NB4 (cell line): ENCODE results near the gene BTG1.

Experiments
- MYC ChIP-seq: IDR thresholded peaks from 2 replicates; pipeline ENCODE4 v1.6.1; 2011; ENCODE audit warnings: low read depth, low read length
- POLR2A ChIP-seq: IDR thresholded peaks from 2 replicates; pipeline ENCODE4 v1.6.1; 2011; ENCODE audit warnings: mild to moderate bottlenecking; ENCODE audit not compliant: insufficient read length; ENCODE audit errors: extremely low read depth
- TF ChIP-seq, protein P1 (sequence below): IDR thresholded peaks from one replicate; pipeline ENCODE4 v1.5.1; 2012; ENCODE audit warnings: low read depth, low read length

DNA sequence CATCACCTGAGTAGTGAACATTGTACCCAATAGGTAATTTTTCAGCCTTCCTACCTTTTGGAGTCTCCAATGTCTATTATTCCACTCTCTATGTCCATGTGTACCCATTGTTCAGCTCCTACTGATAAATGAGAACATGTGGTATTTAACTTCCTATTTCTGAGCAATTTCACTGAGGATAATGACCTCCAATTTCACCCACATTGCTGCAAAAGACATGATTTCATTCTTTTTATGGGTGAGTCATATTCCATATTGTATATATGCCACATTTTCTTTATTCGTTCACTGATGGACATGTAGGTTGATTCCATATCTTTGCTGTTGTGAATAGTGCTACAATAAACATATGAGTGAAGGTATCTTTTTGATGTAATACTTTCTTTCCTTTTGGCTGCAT is 16.4 kb upstream of the BTG1 start:
- TF ChIP-seq POLR2A (no peak), MYC (no peak)
- TF ChIP-seq, protein P1, sequence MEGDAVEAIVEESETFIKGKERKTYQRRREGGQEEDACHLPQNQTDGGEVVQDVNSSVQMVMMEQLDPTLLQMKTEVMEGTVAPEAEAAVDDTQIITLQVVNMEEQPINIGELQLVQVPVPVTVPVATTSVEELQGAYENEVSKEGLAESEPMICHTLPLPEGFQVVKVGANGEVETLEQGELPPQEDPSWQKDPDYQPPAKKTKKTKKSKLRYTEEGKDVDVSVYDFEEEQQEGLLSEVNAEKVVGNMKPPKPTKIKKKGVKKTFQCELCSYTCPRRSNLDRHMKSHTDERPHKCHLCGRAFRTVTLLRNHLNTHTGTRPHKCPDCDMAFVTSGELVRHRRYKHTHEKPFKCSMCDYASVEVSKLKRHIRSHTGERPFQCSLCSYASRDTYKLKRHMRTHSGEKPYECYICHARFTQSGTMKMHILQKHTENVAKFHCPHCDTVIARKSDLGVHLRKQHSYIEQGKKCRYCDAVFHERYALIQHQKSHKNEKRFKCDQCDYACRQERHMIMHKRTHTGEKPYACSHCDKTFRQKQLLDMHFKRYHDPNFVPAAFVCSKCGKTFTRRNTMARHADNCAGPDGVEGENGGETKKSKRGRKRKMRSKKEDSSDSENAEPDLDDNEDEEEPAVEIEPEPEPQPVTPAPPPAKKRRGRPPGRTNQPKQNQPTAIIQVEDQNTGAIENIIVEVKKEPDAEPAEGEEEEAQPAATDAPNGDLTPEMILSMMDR, result no peak
